ENCODE results near the gene PAQR5. TPM values are rescaled to one million over a fixed set of nuclear protein-coding genes. Genes with fewer than 3 reads are reported as not detected.

Gene PAQR5
- total RNA-seq, 2 experiments from 2014 or later = 0.14 TPM; not detected in 1

- Mint-ChIP-seq H3K36me3 (ENCODE audit: low read depth) (no peaks in the 10 kb centered on the region), H3K4me3 (no peak overlapping the region), H3K9me3 (no peaks in the 10 kb centered on the region), H3K4me1 (ENCODE audit: low read depth) (no peaks in the 10 kb centered on the region), H3K27ac (no peak overlapping the region), H3K27me3 (no peaks in the 10 kb centered on the region)
- no peak for ATAC-seq
- DNase-seq = no peak
- ChIA-PET CTCF (no interaction called here), POLR2A (interaction anchor here (0.7 kb wide), 1 partner anchor 331 kb away, joined by 3 read pairs; no protein-coding TSS in a partner anchor)
- intact Hi-C loops (cut with micrococcal nuclease) = no loop called here
- TF ChIP-seq CTCF (IDR thresholded peaks at IDR 0.05) = no peak
These were observed 26.6 kb upstream of the PAQR5 start for GRCh38 chr15:69272139-69272538.

- Mint-ChIP-seq H3K4me3 (no peak overlapping the region), H3K36me3 (ENCODE audit: low read depth) (no peaks in the 10 kb centered on the region), H3K9me3 (no peaks in the 10 kb centered on the region), H3K27me3 (no peaks in the 10 kb centered on the region), H3K27ac (no peak overlapping the region), H3K4me1 (ENCODE audit: low read depth) (no peaks in the 10 kb centered on the region)
- ChIA-PET CTCF (no interaction called here), POLR2A (no interaction called here)
- intact Hi-C loops (cut with micrococcal nuclease) = no loop called here
- no peak for DNase-seq
- no peak for TF ChIP-seq CTCF (IDR thresholded peaks at IDR 0.05)
- ATAC-seq = no peak
These were observed 25.8 kb upstream of the PAQR5 start for GRCh38 chr15:69272891-69273290.

- no peak overlapping the region for H3K4me3 Mint-ChIP-seq
- H3K27ac Mint-ChIP-seq = no peak overlapping the region
- ChIA-PET POLR2A (no interaction called here), CTCF (no interaction called here)
- peaks cover 2% of the 10 kb centered on the region for H3K27me3 Mint-ChIP-seq
- H3K9me3 Mint-ChIP-seq = no peaks in the 10 kb centered on the region
- H3K36me3 Mint-ChIP-seq (ENCODE audit: low read depth) = no peaks in the 10 kb centered on the region
- H3K4me1 Mint-ChIP-seq (ENCODE audit: low read depth) = no peaks in the 10 kb centered on the region
- TF ChIP-seq CTCF (IDR thresholded peaks at IDR 0.05) = no peak
- ATAC-seq (no peak), DNase-seq (no peak)
- intact Hi-C loops (cut with micrococcal nuclease) = no loop called here
These were observed 23.5 kb upstream of the PAQR5 start for GRCh38 chr15:69275074-69275670.

- no peak for DNase-seq
- ATAC-seq = no peak
- ChIA-PET POLR2A (no interaction called here), CTCF (no interaction called here)
- Mint-ChIP-seq H3K9me3 (no peaks in the 10 kb centered on the region), H3K36me3 (ENCODE audit: low read depth) (no peaks in the 10 kb centered on the region), H3K27ac (no peak overlapping the region), H3K27me3 (peaks cover 2% of the 10 kb centered on the region), H3K4me3 (no peak overlapping the region), H3K4me1 (ENCODE audit: low read depth) (no peaks in the 10 kb centered on the region)
- intact Hi-C loops (cut with micrococcal nuclease) = no loop called here
- TF ChIP-seq CTCF (IDR thresholded peaks at IDR 0.05) = no peak
These were observed 22.7 kb upstream of the PAQR5 start for GRCh38 chr15:69275933-69276560.

- DNase-seq = no peak
- H3K4me1 Mint-ChIP-seq (ENCODE audit: low read depth) = no peaks in the 10 kb centered on the region
- intact Hi-C loops (cut with micrococcal nuclease) = no loop called here
- peaks cover 2% of the 10 kb centered on the region for H3K27me3 Mint-ChIP-seq
- ChIA-PET POLR2A (no interaction called here), CTCF (interaction anchor here (1.1 to 1.4 kb wide), 2 partner anchors 12 to 218 kb away, joined by 3 to 6 read pairs; no protein-coding TSS in a partner anchor)
- H3K9me3 Mint-ChIP-seq = no peaks in the 10 kb centered on the region
- H3K4me3 Mint-ChIP-seq = no peak overlapping the region
- no peak overlapping the region for H3K27ac Mint-ChIP-seq
- no peak for ATAC-seq
- no peak for TF ChIP-seq CTCF (IDR thresholded peaks at IDR 0.05)
- H3K36me3 Mint-ChIP-seq (ENCODE audit: low read depth) = no peaks in the 10 kb centered on the region
These were observed 21.4 kb upstream of the PAQR5 start for GRCh38 chr15:69277316-69277715.

All from activated CD8-positive, alpha-beta T cell treated with anti-CD3 and anti-CD28 coated beads for 36 hours (primary cell).